HG03469 (cell line): ENCODE data around the gene CCL19.

Experiments
- ATAC-seq: cut with Tn5 transposase; IDR thresholded peaks from one replicate; pipeline ENCODE4 v1.9.1; 2021; ENCODE audit warnings: mild to moderate bottlenecking, moderate library complexity, moderate number of reproducible peaks; ENCODE audit not compliant: unreplicated experiment

Gene CCL19

GRCh38 chr9:34701023-34701768 lies 10.1 kb upstream of the CCL19 start:
- no peak for ATAC-seq

DNA sequence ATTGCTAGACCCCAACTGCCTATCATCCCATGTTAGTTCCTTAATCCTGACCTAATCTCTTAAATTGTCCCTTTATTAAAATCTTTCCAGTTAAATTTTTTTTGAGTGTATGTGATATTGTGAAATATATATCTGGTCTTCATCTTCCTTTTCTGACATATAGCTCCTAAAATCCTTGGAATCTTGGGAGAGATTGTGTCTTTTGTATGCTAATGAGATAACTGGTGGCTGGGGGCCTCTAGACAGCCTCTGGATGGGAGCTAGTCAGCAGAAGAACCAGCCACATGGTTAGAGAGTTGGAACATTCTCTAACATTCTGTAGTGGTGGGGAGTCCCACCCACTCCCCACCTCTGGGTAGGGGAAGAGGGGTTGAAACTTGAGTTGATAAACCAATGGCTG lies 3.7 kb upstream of the CCL19 start:
- no peak for ATAC-seq

DNA sequence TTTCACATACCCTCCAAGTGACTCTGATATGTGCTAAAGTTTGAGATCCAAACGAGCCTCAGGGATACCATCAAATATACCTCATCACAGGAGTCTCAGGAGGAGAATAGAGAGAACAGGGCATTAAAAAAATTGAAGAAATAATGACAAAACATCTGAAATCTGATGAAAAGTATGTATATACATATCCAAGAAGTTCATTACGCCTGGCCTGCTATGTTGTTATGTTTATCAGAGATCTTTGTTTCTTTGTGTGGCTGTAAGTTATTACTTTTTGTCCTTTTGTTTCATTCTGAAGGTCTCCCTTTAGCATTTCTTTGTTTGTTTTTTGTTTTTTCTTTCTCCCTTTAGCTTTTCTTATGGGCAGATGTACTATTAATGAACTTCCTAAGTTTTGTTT lies 2.5 kb upstream of the CCL19 start:
- ATAC-seq = no peak

GRCh38 chr9:34691936-34692315 lies 850 bp upstream of the CCL19 start:
- ATAC-seq = no peak

DNA sequence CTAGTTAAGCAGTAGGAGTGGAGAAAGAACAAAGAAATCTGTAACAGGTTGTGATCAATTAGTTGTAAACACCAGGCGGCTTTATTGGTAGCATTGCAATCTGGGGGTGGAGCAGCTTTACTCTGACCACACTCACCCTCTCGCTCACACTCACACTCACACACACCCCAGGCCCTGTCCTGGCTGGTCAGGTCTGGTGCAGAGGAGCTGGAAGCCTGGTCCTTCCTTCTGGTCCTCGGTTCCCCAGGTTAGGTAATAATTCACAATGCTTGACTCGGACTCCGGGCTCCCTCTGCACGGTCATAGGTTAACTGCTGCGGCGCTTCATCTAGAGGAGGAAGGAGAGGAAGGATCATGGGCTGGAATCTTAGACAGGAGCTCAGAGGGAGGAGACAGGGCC lies 1.6 kb downstream of the CCL19 start:
- no peak for ATAC-seq

GRCh38 chr9:34689116-34689470 lies 2.0 kb downstream of the CCL19 start:
- no peak for ATAC-seq

GRCh38 chr9:34688329-34689115 lies 2.6 kb downstream of the CCL19 start:
- no peak for ATAC-seq

- ATAC-seq = no peak
These were observed 3.6 kb downstream of the CCL19 start for GRCh38 chr9:34687276-34688030.

DNA sequence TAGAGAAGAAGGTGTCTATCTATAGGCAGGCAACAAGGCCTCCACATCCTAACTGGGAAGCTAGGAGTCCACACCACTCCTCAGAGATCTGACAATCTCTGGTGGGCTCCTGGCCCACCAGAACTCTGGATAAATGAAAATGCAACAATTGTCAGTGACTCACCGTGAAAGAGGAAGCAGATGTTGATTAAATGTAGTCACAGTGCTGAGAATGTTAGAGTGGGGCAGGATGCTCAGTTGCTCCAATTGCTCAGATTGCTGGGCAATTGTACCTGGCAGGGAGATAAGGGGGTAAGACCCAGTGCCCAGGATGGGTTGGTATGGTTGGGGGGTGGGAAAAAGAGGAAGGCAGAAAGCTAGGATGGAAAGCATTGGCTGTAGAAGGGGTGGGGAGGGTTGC lies 4.3 kb downstream of the CCL19 start:
- no peak for ATAC-seq

- no peak for ATAC-seq
These were observed 4.8 kb downstream of the CCL19 start for GRCh38 chr9:34686231-34686630.

DNA sequence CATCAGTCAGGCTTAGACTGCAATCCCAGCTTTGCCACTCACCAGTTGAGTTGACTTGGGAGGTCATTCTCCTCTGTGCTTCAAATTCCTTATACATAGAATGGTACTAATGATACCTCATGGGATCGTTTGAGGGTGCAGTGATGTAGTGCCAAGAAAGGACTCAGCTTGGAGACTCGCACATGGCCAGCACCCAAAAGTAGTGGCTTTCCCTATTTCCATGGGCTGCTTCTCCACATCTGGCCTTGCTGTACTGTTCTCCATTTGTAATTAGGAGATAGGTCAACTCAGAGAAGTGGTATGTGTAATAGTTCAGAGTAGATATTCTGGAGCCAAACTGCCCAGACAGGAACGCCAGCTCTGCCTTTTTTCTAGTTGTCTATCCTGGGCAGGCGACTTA lies 5.5 kb downstream of the CCL19 start:
- ATAC-seq = no peak

GRCh38 chr9:34684816-34685215 lies 6.3 kb downstream of the CCL19 start:
- no peak for ATAC-seq

DNA sequence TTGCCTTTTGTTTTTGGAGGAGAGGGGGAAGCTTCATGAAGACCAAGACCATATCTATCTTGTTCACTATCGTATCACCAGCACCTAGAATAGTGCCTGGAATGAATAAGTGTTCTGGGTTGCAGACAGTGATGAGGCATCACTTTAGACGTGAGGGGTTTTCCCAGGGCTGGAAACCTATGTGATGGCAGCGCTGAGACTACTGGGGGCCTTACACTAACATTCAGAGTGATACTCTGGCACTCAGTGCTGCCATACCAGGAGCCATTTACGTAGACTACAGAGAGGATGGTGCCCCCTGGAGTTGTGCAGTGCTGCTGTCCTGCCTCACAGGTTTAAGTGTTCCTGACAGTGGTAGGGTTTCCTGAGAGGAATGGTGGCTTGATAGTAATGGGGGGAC lies 6.9 kb downstream of the CCL19 start:
- no peak for ATAC-seq

GRCh38 chr9:34675869-34676268 lies 15.2 kb downstream of the CCL19 start:
- no peak for ATAC-seq

GRCh38 chr9:34675048-34675714 lies 15.9 kb downstream of the CCL19 start:
- ATAC-seq = no peak

- ATAC-seq = no peak
These were observed 16.6 kb downstream of the CCL19 start for GRCh38 chr9:34674440-34674839.

GRCh38 chr9:34671307-34671706 lies 19.8 kb downstream of the CCL19 start:
- no peak for ATAC-seq

- ATAC-seq = no peak
These were observed 21.1 kb downstream of the CCL19 start for GRCh38 chr9:34669809-34670562.

DNA sequence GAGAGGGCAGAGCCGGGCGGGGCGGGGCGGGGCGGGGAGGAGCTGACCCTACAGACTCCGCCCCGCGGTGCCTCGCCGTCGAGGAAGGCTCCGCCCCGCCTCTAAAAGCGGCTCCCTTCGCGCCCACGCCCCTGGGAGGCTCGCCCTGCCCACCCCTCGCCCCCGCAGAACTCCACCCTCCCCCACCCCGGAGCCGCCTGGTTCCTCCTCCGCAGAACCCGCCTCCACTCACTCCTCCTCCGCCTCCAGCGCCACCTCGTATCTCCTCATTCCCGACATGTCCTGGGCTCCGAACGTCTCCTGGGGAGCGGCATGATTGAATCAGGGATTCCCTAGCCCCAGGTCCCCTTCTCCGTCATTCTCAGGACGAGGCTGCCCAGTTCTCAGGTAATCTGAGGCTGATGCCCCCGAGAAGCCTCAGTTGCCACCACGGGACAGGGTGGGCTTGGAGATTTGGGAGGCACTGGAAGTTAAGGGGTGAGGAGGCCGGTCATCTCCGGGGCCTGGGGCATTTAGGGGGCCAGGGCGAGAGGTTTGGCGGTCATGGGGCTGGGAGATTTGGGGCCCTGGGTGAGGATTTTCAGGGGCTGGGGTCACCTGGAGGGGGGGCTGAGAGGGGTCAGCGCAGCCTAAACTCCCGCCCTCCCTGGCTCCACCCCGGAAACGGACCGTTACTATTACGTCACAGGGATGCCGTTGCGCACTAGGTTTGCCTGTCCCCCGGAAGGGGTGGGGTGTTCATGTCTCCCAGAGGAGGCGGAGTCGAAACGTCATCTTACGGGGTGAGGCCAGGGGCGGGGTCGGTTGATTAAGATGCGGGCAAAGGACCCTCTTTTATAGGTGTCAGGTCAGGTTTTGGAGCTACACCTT lies 25.5 kb downstream of the CCL19 start:
- ATAC-seq = peak; percentile 51

- ATAC-seq = no peak
These were observed 26.1 kb downstream of the CCL19 start for GRCh38 chr9:34665067-34665380.
